WTC11 (cell line): ENCODE results near the gene GPX1. TPM values are rescaled to one million over a fixed set of nuclear protein-coding genes. Genes with fewer than 3 reads are reported as not detected.
A peak's percentile ranks its signal among the peaks of the same experiment; 100 is the strongest.

Experiments used
- ATAC-seq: fragments of 200-7000 bp; cut with Tn5 transposase; 2 replicates; pipeline ENCODE4 v1.10.0; 2021; ENCODE audit warnings: mild to moderate bottlenecking, moderate library complexity
- CTCF ChIA-PET: fragments of 300-600 bp; sonication (Branson Sonifier 250); formaldehyde crosslinking; loops from one replicate; lab custom pipeline; 2021; ENCODE audit warnings: antibody characterized with exemption; lab: Charles Lee
- POLR2A ChIA-PET: fragments of 350-600 bp; sonication (Branson Sonifier 250); formaldehyde crosslinking; loops from one replicate; lab custom pipeline; 2021; ENCODE audit warnings: antibody characterized with exemption; lab: Charles Lee
- DNase-seq: peaks from one replicate; pipeline ENCODE4 v3.0.0; 2021; ENCODE audit warnings: low spot score
- H3K27ac Mint-ChIP-seq: 2 replicates; pipeline ENCODE4 v1.8.0; 2021; ENCODE audit warnings: mixed read lengths
- H3K27me3 Mint-ChIP-seq: 2 replicates; pipeline ENCODE4 v1.8.0; 2021; ENCODE audit warnings: low read depth, mild to moderate bottlenecking, moderate library complexity, mixed read lengths
- H3K36me3 Mint-ChIP-seq: 2 replicates; pipeline ENCODE4 v1.8.0; 2021; ENCODE audit warnings: mixed read lengths
- H3K4me1 Mint-ChIP-seq: 2 replicates; pipeline ENCODE4 v1.8.0; 2022; ENCODE audit warnings: mixed read lengths
- H3K4me3 Mint-ChIP-seq: 2 replicates; pipeline ENCODE4 v1.8.0; 2021; ENCODE audit warnings: mild to moderate bottlenecking, moderate library complexity, mixed read lengths
- H3K9me3 Mint-ChIP-seq: 2 replicates; pipeline ENCODE4 v1.8.0; 2021; ENCODE audit warnings: mixed read lengths
- ATF1 ChIP-seq: sonication (generic); formaldehyde crosslinking; IDR thresholded peaks from 2 replicates; pipeline ENCODE4 v1.8.1; 2023; ENCODE audit warnings: mild to moderate bottlenecking, moderate library complexity, missing genetic modification reagents
- E2F5 ChIP-seq: sonication (generic); formaldehyde crosslinking; IDR thresholded peaks from 2 replicates; pipeline ENCODE4 v1.8.1; 2022; ENCODE audit warnings: mild to moderate bottlenecking, moderate library complexity, missing genetic modification reagents
- ERG ChIP-seq: fragments of 250-450 bp; sonication (Bioruptor Pico); IDR thresholded peaks from 2 replicates; pipeline ENCODE4 v1.8.0; 2021; ENCODE audit warnings: mild to moderate bottlenecking
- FOXK1 ChIP-seq: sonication (generic); formaldehyde crosslinking; IDR thresholded peaks from 2 replicates; pipeline ENCODE4 v1.8.0; 2022; ENCODE audit warnings: mild to moderate bottlenecking, moderate library complexity, missing genetic modification reagents
- HMGA2 ChIP-seq: fragments of 250-450 bp; sonication (Bioruptor Pico); IDR thresholded peaks from 2 replicates; pipeline ENCODE4 v1.4.0; 2021; ENCODE audit warnings: mild to moderate bottlenecking, moderate library complexity
- MLX ChIP-seq: sonication (generic); formaldehyde crosslinking; IDR thresholded peaks from 2 replicates; pipeline ENCODE4 v1.8.1; 2023; ENCODE audit warnings: mild to moderate bottlenecking, missing genetic modification reagents, moderate library complexity
- MXD4 ChIP-seq: fragments of 250-450 bp; sonication (Bioruptor Pico); IDR thresholded peaks from 2 replicates; pipeline ENCODE4 v1.8.0; 2021; ENCODE audit warnings: mild to moderate bottlenecking, moderate library complexity, borderline replicate concordance
- NR2C2 ChIP-seq: sonication (generic); formaldehyde crosslinking; IDR thresholded peaks from 2 replicates; pipeline ENCODE4 v1.8.0; 2022; ENCODE audit warnings: mild to moderate bottlenecking, missing genetic modification reagents
- PRRX2 ChIP-seq: fragments of 250-450 bp; sonication (Bioruptor Pico); IDR thresholded peaks from 2 replicates; pipeline ENCODE4 v1.8.0; 2021; ENCODE audit warnings: mild to moderate bottlenecking
- RORB ChIP-seq: fragments of 250-450 bp; sonication (Bioruptor Pico); IDR thresholded peaks from 2 replicates; pipeline ENCODE4 v1.9.0; 2021; ENCODE audit warnings: mild to moderate bottlenecking
- TP53 ChIP-seq: sonication (generic); formaldehyde crosslinking; IDR thresholded peaks from 2 replicates; pipeline ENCODE4 v1.8.1; 2023; ENCODE audit warnings: mild to moderate bottlenecking, missing genetic modification reagents
- ZBTB21 ChIP-seq: sonication (generic); formaldehyde crosslinking; IDR thresholded peaks from 2 replicates; pipeline ENCODE4 v1.8.1; 2023; ENCODE audit warnings: mild to moderate bottlenecking, missing genetic modification reagents, borderline replicate concordance
- ZBTB43 ChIP-seq: sonication (generic); formaldehyde crosslinking; IDR thresholded peaks from 2 replicates; pipeline ENCODE4 v1.8.1; 2023; ENCODE audit warnings: mild to moderate bottlenecking, missing genetic modification reagents
- ZNF317 ChIP-seq: sonication (generic); formaldehyde crosslinking; IDR thresholded peaks from 2 replicates; pipeline ENCODE4 v1.8.1; 2023; ENCODE audit warnings: low read depth, mild to moderate bottlenecking, moderate library complexity, missing genetic modification reagents, borderline replicate concordance
- ZNF416 ChIP-seq: fragments of 250-450 bp; sonication (Bioruptor Pico); IDR thresholded peaks from 2 replicates; pipeline ENCODE4 v1.9.0; 2021; ENCODE audit warnings: mild to moderate bottlenecking, inconsistent platforms
- total RNA-seq: library from RNA; stranded (reverse); gene quantifications from 3 replicates; pipeline ENCODE4 v1.2.3, GENCODE V29; 2021
- TF ChIP-seq, protein P1 (sequence below): fragments of 200-600 bp; IDR thresholded peaks from 2 replicates; pipeline ENCODE4 v1.8.0; 2022; ENCODE audit warnings: antibody characterized with exemption
- TF ChIP-seq, protein P2 (sequence below): sonication (generic); formaldehyde crosslinking; IDR thresholded peaks from 2 replicates; pipeline ENCODE4 v1.8.1; 2023; ENCODE audit warnings: mild to moderate bottlenecking, missing genetic modification reagents, moderate library complexity
- TF ChIP-seq, protein P3 (sequence below): fragments of 250-450 bp; sonication (Bioruptor Pico); conservative IDR thresholded peaks from 2 replicates; pipeline ENCODE4 v1.9.0; 2021; ENCODE audit warnings: mild to moderate bottlenecking
- TF ChIP-seq, protein P4 (sequence below): sonication (generic); formaldehyde crosslinking; IDR thresholded peaks from 2 replicates; pipeline ENCODE4 v1.8.0; 2023; ENCODE audit warnings: missing genetic modification reagents

The GPX1 gene
- total RNA-seq, 1 experiment from 2014 or later: 323 TPM

DNA sequence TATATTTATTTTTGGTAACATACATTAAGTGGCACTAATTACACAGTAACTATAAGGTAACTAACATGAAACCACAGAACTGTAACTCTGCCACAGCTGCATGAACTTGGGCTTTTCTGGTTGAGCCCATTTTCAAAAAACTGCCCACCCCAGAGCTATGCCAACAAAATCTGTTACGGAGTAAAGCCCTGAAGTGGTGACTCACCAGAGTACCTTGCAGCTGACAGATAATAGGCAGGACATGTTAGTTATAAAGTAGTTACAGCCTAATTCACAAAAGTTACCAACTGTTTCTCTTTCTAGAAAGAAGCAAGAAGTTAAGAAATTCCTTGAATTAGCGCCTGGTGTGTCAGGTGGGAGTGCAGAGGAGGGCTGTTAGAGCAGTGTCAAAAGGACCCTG, 1.5 kb upstream of the GPX1 start (continued):
- TF ChIP-seq ZBTB43 (CRISPR knock-in tag) (no peak), ATF1 (CRISPR knock-in tag) (no peak), E2F5 (CRISPR knock-in tag) (no peak), ZNF416 (CRISPR knock-in tag) (no peak), FOXK1 (no peak), MXD4 (CRISPR knock-in tag) (no peak), ERG (no peak)

- peaks cover 3% of the 10 kb centered on the region for H3K9me3 Mint-ChIP-seq
- ChIA-PET POLR2A (interaction anchor here (0.6 to 1.6 kb wide), 3 partner anchors 19 to 141 kb away, joined by 3 to 15 read pairs (median 3); partner anchors contain the start of genes RHOA and USP4), CTCF (interaction anchor here (0.8 to 3.2 kb wide), 8 partner anchors 11 to 188 kb away, joined by 3 to 25 read pairs (median 4); partner anchors contain the start of genes KLHDC8B, RHOA and USP4)
- H3K4me1 Mint-ChIP-seq: peaks cover 23% of the 10 kb centered on the region
- ATAC-seq: peak; percentile 8
- peak overlapping the region; percentile 95 for H3K4me3 Mint-ChIP-seq
- no peak for DNase-seq
- H3K27ac Mint-ChIP-seq: peak overlapping the region; percentile 98
- TF ChIP-seq, protein P1, sequence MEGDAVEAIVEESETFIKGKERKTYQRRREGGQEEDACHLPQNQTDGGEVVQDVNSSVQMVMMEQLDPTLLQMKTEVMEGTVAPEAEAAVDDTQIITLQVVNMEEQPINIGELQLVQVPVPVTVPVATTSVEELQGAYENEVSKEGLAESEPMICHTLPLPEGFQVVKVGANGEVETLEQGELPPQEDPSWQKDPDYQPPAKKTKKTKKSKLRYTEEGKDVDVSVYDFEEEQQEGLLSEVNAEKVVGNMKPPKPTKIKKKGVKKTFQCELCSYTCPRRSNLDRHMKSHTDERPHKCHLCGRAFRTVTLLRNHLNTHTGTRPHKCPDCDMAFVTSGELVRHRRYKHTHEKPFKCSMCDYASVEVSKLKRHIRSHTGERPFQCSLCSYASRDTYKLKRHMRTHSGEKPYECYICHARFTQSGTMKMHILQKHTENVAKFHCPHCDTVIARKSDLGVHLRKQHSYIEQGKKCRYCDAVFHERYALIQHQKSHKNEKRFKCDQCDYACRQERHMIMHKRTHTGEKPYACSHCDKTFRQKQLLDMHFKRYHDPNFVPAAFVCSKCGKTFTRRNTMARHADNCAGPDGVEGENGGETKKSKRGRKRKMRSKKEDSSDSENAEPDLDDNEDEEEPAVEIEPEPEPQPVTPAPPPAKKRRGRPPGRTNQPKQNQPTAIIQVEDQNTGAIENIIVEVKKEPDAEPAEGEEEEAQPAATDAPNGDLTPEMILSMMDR: no peak
- TF ChIP-seq TP53 (CRISPR knock-in tag) (no peak), HMGA2 (CRISPR knock-in tag) (no peak), NR2C2 (CRISPR knock-in tag) (no peak), ZNF317 (CRISPR knock-in tag) (no peak), ZBTB21 (CRISPR knock-in tag) (no peak), PRRX2 (CRISPR knock-in tag) (no peak), RORB (CRISPR knock-in tag) (no peak), MLX (no peak)
- TF ChIP-seq, protein P2, sequence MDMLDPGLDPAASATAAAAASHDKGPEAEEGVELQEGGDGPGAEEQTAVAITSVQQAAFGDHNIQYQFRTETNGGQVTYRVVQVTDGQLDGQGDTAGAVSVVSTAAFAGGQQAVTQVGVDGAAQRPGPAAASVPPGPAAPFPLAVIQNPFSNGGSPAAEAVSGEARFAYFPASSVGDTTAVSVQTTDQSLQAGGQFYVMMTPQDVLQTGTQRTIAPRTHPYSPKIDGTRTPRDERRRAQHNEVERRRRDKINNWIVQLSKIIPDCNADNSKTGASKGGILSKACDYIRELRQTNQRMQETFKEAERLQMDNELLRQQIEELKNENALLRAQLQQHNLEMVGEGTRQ (CRISPR knock-in tag): no peak
- TF ChIP-seq, protein P3, sequence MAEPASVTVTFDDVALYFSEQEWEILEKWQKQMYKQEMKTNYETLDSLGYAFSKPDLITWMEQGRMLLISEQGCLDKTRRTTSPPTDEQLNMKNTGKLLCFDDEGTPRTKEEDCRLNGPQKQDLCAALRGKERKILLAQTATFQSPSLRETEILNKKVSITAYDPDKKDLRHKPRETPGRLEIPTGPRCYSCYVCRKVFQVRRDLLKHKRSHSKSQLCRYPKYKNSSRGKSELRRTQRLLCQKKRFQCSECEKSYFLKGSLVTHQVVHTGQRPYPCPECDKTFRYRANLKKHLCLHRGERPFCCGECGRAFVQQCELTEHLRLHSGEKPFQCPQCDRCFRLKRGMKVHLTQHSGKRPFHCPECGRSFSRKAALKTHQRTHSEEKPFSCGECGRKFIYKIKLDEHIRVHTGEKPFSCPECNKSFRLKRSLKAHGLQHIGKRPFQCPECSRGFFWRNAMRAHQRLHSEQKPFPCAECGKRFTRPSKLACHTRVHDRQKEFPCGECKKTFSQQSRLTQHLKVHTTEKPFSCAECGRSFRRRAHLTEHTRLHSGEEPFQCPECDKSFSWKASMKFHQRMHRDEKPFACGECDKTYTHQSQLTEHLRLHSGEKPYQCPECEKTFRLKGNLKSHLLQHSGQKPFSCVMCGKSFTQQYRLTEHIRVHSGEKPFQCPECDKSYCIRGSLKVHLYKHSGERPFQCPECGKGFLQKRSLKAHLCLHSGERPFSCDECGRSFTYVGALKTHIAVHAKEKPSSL (CRISPR knock-in tag): no peak
- TF ChIP-seq, protein P4, sequence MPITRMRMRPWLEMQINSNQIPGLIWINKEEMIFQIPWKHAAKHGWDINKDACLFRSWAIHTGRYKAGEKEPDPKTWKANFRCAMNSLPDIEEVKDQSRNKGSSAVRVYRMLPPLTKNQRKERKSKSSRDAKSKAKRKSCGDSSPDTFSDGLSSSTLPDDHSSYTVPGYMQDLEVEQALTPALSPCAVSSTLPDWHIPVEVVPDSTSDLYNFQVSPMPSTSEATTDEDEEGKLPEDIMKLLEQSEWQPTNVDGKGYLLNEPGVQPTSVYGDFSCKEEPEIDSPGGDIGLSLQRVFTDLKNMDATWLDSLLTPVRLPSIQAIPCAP (CRISPR knock-in tag): no peak
- peaks cover 54% of the 10 kb centered on the region for H3K36me3 Mint-ChIP-seq
- H3K27me3 Mint-ChIP-seq: no peaks in the 10 kb centered on the region; the same call in 1 of the 2 replicates
These were observed 702 bp upstream of the GPX1 start for GRCh38 chr3:49358884-49359225.
